ENCODE measurements around the gene PHF20.
"Not testable (repeated sequence)": the region's sequence is repeated elsewhere in the genome, so short reads cannot be mapped to it uniquely, and the experiment has no call there.

PHF20 gene

GRCh38 chr20:35833241-35833640 lies 61.4 kb downstream of the PHF20 start:
- no peak for DNase-seq

- DNase-seq = no peak
These were observed 65.9 kb downstream of the PHF20 start for GRCh38 chr20:35837577-35838195.

GRCh38 chr20:35838205-35838604 lies 66.4 kb downstream of the PHF20 start:
- DNase-seq = no peak

GRCh38 chr20:35839904-35840303 lies 68.1 kb downstream of the PHF20 start:
- no peak for DNase-seq

- DNase-seq = no peak
These were observed 68.6 kb downstream of the PHF20 start for GRCh38 chr20:35840421-35840820.

GRCh38 chr20:35842361-35842760 lies 70.5 kb downstream of the PHF20 start:
- DNase-seq = no peak

- DNase-seq = not testable (repeated sequence)
These were observed 72.1 kb downstream of the PHF20 start for GRCh38 chr20:35843894-35844293.

- no peak for DNase-seq
These were observed 73.7 kb downstream of the PHF20 start for GRCh38 chr20:35845561-35845960.

- peak in 9 of 56 donors; percentile 0 to 15 (median 8) for DNase-seq
These were observed 77.9 kb downstream of the PHF20 start for GRCh38 chr20:35849706-35850105.

GRCh38 chr20:35851659-35852058 lies 79.8 kb downstream of the PHF20 start:
- DNase-seq = not testable (repeated sequence)

GRCh38 chr20:35854713-35855348 lies 83.0 kb downstream of the PHF20 start:
- no peak for DNase-seq

GRCh38 chr20:35855641-35856040 lies 83.8 kb downstream of the PHF20 start:
- not testable (repeated sequence) for DNase-seq

GRCh38 chr20:35856866-35857265 lies 85.1 kb downstream of the PHF20 start:
- DNase-seq = no peak

GRCh38 chr20:35866418-35867202 lies 94.8 kb downstream of the PHF20 start:
- no peak for DNase-seq

GRCh38 chr20:35870541-35871258 lies 98.9 kb downstream of the PHF20 start:
- no peak for DNase-seq

- peak in 1 of 56 donors; percentile 9 for DNase-seq
These were observed 99.5 kb downstream of the PHF20 start for GRCh38 chr20:35871259-35871771.

GRCh38 chr20:35876033-35876320 lies 104.2 kb downstream of the PHF20 start:
- no peak for DNase-seq

- DNase-seq = no peak
These were observed 105.8 kb downstream of the PHF20 start for GRCh38 chr20:35877611-35878010.

- no peak for DNase-seq
These were observed 106.4 kb downstream of the PHF20 start for GRCh38 chr20:35878113-35878625.

- no peak for DNase-seq
These were observed 109.9 kb downstream of the PHF20 start for GRCh38 chr20:35881676-35882075.

- DNase-seq = not testable (repeated sequence)
These were observed 110.8 kb downstream of the PHF20 start for GRCh38 chr20:35882427-35883161.
